Ectodermal cell (in vitro differentiated cells): ENCODE results near the gene TMEM59.
A peak's percentile ranks its signal among the peaks of the same experiment; 100 is the strongest.

Experiments
- H3K27ac ChIP-seq: 2 replicates; pipeline ENCODE4 v1.7.0; 2013; ENCODE audit warnings: mild to moderate bottlenecking, low read depth, low read length; ENCODE audit not compliant: insufficient read depth, poor library complexity, severe bottlenecking
- H3K27me3 ChIP-seq: 2 replicates; pipeline ENCODE4 v1.7.0; 2013; ENCODE audit warnings: mild to moderate bottlenecking, low read length; ENCODE audit not compliant: insufficient read depth, control insufficient read depth, poor library complexity, severe bottlenecking
- H3K36me3 ChIP-seq: one replicate; pipeline ENCODE4 v1.7.0; 2013; ENCODE audit warnings: low read length; ENCODE audit not compliant: control insufficient read depth, insufficient read depth
- H3K4me1 ChIP-seq: one replicate; pipeline ENCODE4 v1.7.0; 2013; ENCODE audit warnings: low read length; ENCODE audit not compliant: control insufficient read depth, insufficient read depth
- H3K4me3 ChIP-seq: 2 replicates; pipeline ENCODE4 v1.7.0; 2013; ENCODE audit warnings: low read depth, low read length, control low read depth; ENCODE audit not compliant: insufficient read depth
- H3K9me3 ChIP-seq: 2 replicates; pipeline ENCODE4 v1.7.0; 2013; ENCODE audit warnings: mild to moderate bottlenecking, low read length, moderate library complexity; ENCODE audit not compliant: control insufficient read depth
- WGBS, 2 experiments: methylation state at CpG; one replicate each; pipeline ENCODE4 v1.1.7; 2013; ENCODE audit warnings: missing lambda C conversion rate in 2 of 2; 5-methylcytosine and 5-hydroxymethylcytosine counted together

TMEM59 gene

DNA sequence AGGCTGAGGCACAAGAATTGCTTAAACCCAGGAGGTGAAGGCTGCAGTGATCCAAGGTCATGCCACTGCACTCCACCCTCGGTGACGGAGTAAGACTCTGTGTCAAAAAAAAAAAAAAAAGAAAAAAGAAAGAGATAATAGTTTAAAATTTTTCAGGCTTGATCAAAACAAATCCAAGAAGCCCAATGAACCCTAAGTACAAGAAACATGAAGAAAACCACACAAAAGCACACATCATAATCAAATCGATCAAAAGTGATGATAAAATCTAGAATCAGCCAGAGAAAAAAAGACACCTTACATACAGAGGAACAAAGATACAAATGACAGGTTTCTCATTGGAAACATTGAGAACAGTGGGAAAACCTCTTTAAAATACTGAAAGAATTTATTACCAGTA lies 66.5 kb downstream of the TMEM59 start:
- Histone ChIP-seq H3K27me3 (no peaks in the 10 kb centered on the region), H3K36me3 (no peaks in the 10 kb centered on the region), H3K4me1 (peaks cover 7% of the 10 kb centered on the region), H3K27ac (no peak overlapping the region), H3K9me3 (no peaks in the 10 kb centered on the region), H3K4me3 (no peak overlapping the region)
- WGBS, 2 experiments = 80 to 94% methylated on average over 3 of the region's 3 CpGs

GRCh38 chr1:53984726-53985125 lies 68.3 kb downstream of the TMEM59 start:
- Histone ChIP-seq H3K27ac (no peak overlapping the region), H3K4me1 (peaks cover 7% of the 10 kb centered on the region), H3K36me3 (no peaks in the 10 kb centered on the region), H3K27me3 (no peaks in the 10 kb centered on the region), H3K9me3 (no peaks in the 10 kb centered on the region), H3K4me3 (no peak overlapping the region)

- Histone ChIP-seq H3K9me3 (no peaks in the 10 kb centered on the region), H3K36me3 (no peaks in the 10 kb centered on the region), H3K27ac (no peak overlapping the region), H3K4me3 (peak overlapping the region; percentile 23), H3K4me1 (peaks cover 7% of the 10 kb centered on the region), H3K27me3 (no peaks in the 10 kb centered on the region)
- WGBS, 2 experiments = 9 to 10% methylated on average over 4 of the region's 4 CpGs
Observed at GRCh38 chr1:53982763-53983104, 70.3 kb downstream of the TMEM59 start.

DNA sequence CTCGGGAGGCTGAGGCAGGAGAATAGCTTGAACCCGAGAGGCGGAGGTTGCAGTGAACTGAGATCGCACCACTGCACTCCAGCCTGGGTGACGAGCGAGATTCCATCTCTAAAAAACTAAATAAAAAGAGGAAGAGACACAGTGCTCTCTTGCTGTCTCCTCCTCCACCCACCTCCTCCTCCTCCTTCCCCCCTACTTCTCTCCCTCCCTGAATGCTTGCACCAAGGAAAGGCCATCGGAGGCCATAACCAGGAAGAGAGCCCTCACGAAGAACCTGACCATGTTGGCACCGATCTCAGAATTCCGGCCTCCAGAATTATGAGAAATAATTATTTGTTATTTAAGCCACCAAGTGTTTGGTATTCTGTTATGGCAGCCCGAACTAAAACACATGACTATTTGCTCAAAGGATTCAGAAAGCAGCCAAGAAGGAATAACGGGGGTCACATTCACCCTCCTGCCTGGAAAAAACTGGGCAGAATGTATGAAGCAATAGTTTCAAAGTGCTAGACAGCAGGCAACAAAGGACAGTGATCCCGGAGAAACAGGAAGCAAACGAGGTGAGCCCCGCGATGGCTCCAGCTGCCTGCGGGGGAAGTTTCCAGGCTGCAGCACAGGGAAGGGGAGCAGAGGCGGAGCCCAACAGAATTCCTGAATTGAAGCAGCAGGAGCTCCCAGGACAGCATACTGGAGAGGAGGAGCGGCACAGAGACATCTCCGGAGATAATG lies 70.8 kb downstream of the TMEM59 start:
- WGBS, 2 experiments = 44 to 46% methylated on average over 20 of the region's 20 CpGs
- Histone ChIP-seq H3K36me3 (no peaks in the 10 kb centered on the region), H3K27ac (no peak overlapping the region), H3K9me3 (no peaks in the 10 kb centered on the region), H3K4me1 (peaks cover 7% of the 10 kb centered on the region), H3K4me3 (peak overlapping the region; percentile 23), H3K27me3 (no peaks in the 10 kb centered on the region)

DNA sequence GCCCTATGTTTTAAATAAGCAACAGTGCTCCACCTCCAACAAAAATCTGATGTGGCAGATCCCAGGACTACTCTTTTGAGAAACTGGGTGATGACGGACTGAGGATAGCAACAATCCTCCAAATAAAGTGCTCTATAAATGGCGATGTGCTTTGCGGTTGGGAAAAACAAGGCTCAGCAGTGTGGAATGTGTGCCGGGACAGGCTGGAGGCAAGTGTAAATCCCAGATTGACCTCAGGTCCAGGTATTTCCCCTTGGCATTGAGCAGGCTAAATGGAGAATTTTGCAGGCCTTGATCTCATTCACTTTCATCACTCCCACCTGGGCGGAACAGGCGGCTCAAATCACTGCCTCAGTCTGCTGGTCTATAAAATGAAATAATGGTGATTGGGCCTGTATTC lies 71.8 kb downstream of the TMEM59 start:
- H3K4me1 ChIP-seq = peaks cover 7% of the 10 kb centered on the region
- no peaks in the 10 kb centered on the region for H3K27me3 ChIP-seq
- H3K27ac ChIP-seq = no peak overlapping the region
- no peaks in the 10 kb centered on the region for H3K9me3 ChIP-seq
- WGBS, 2 experiments = 95 to 97% methylated on average over 6 of the region's 6 CpGs
- no peaks in the 10 kb centered on the region for H3K36me3 ChIP-seq
- no peak overlapping the region for H3K4me3 ChIP-seq

GRCh38 chr1:53979712-53980450 lies 73.1 kb downstream of the TMEM59 start:
- Histone ChIP-seq H3K36me3 (no peaks in the 10 kb centered on the region), H3K27ac (no peak overlapping the region), H3K27me3 (no peaks in the 10 kb centered on the region), H3K9me3 (no peaks in the 10 kb centered on the region), H3K4me3 (no peak overlapping the region), H3K4me1 (peaks cover 7% of the 10 kb centered on the region)
- WGBS, 2 experiments = 92 to 94% methylated on average over 13 of the region's 13 CpGs
